Measurements from ENCODE around the gene BTBD1. TPM values are rescaled to one million over a fixed set of nuclear protein-coding genes. Genes with fewer than 3 reads are reported as not detected.
"Not testable (repeated sequence)": the region's sequence is repeated elsewhere in the genome, so short reads cannot be mapped to it uniquely, and the experiment has no call there.

Gene BTBD1
- total RNA-seq, 1 donor from 2014 or later: 155 TPM

DNA sequence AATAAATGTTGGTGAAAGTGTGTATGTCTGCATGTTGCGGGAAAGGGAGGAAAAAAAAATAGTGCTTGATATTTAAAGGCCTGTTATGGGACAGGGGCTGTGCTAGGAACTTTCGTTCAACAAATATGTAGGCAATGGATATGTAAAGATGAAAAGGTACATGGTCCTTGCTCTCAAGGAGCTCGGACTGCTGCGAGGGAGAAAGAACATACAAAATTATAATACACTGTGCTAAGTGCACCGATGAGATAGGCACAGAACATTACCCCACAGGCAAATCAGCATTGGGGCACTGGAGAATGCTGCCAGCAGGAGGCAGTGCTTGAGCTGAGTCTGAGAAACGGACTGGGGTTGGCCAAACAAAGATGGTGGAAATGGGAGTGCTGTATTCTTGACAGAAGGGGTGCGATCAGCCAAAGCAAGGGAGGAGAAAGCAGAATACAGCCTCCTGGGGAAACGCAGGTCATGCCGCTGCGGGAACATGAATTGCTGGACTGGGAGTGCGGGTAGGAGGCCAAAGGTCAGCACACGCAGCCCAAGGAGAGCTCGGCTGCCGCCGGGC lies 56.3 kb downstream of the BTBD1 start:
- DNase-seq (peak; percentile 70), ATAC-seq (peak; percentile 80)
- intact Hi-C loops (cut with micrococcal nuclease): no loop called here

DNA sequence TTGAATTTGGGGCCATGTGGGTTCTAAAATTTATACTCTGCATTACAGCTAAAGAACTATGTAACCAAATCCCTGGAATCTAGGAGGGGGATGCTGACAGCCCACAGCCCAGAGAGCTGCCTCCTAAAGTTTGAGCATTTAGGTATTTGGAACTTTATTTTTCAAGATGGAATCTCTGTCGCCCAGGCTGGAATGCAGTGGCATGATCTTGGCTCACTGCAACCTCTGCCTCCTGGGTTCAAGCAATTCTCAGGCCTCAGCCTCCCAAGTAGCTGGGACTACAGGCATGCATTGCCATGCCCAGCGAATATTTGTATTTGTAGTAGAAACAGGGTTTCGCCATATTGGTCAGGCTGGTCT lies 66.4 kb downstream of the BTBD1 start:
- not testable (repeated sequence) for DNase-seq
- ATAC-seq: peak; percentile 11
- intact Hi-C loops (cut with micrococcal nuclease): loop anchor here (10.0 kb wide), 1 partner anchor 156 kb away; no protein-coding TSS in a partner anchor

DNA sequence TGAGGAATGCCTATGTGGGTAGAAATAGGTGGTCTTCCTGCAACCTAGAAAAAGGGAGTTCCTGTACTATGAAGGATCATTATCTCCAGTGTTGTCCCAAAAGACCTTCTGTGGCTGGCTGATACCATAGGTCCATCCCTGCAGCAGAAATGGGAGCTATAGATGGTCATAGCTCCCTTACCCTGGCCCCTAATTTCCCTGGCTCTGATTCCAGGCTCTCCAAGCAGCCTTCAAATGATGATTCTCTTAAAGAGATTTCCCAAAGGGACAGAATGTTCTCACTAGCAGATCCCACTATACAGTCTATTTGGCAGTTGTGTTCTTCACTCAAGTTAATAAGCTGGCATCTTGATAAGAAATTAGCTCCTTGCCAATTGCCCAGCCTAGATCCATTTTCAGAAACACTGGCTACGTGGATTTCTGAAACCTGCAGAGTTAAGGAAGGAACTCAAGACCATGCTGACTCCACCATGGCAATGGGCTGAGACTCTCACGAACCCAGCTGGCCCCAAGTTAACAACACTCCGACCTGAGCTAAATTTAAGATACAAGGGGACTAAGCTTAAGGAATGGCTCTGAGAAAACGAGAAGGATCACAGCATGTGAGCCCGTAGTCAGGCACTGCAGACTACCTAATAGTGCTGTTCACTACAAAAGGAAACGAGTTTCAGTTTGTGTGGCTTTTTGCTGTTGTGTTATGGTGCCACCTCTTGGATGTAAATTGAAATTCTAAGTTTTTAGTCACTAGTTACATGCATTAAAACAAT lies 67.0 kb downstream of the BTBD1 start:
- ATAC-seq: peak; percentile 85
- intact Hi-C loops (cut with micrococcal nuclease): loop anchor here (10.0 kb wide), 1 partner anchor 155 kb away; no protein-coding TSS in a partner anchor
- DNase-seq: no peak

- intact Hi-C loops (cut with micrococcal nuclease): no loop called here
- ATAC-seq: no peak
- DNase-seq: no peak
These were observed 67.6 kb downstream of the BTBD1 start for GRCh38 chr15:82999426-82999825.

GRCh38 chr15:82995938-82996337 lies 71.1 kb downstream of the BTBD1 start:
- DNase-seq: no peak
- no peak for ATAC-seq
- intact Hi-C loops (cut with micrococcal nuclease): no loop called here

DNA sequence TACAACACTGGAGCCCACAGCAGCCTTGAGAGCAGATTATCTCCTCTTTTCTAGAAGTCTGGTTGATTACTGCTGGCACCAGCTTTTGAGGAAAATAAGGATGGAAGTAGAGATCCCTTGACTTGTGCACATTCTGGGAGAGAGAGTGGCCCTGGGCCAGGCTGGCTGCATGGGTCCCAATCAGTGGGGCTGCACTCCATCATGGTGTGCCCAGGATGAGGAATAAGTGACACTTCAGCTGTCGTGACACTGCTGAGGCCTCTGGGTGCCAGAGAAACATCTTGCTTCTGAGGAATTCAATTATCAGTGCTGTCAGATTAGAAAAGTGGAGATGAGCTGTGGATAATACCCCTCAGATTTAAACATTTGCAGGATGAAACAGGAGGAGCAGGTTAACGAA lies 72.0 kb downstream of the BTBD1 start:
- DNase-seq (no peak), ATAC-seq (no peak)
- intact Hi-C loops (cut with micrococcal nuclease): no loop called here

DNA sequence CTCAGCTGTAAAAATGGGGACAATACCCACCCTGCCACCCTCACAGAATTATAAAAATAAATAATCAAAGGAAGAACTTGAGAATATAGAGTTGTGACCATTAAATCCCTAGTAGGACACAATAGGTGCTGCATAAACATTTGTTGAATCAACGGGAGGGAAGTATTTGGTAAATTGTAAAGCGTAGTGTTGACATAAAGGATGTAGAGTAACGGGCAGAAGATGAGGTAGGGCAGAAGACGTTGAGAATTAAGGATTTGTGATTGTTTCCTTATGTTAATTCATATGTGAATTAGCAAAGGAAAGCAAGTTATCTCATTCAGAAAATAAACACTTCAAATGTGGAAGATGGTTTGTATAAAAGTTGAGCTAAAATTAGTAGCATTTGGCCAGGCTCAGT lies 73.9 kb downstream of the BTBD1 start:
- intact Hi-C loops (cut with micrococcal nuclease): no loop called here
- DNase-seq (no peak), ATAC-seq (no peak)

DNA sequence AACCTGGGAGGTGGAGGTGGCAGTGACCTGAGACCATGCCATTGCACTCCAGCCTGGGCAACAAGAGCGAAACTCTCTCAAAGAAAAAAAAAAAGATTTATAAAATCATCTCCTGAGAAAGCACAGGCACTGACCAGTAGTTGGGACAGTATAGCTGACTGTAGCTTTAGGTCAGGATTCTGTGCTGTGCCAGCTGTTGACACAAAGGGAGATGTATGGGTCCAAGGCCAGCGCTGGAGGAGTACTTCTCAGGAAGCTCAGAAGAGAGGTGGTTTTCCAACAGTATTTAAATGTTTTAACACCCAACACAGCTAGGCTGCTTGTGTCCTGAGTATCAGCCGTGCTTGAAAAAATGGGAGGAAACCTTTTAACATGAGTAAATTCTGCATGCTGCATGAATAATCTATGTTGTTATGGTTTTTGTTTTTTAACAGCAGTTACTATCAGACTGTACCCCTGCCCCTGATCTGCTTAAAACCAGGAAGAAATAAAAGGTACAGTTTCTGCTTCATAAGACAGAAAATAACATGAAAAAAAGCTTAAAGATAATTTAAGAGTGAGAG lies 74.5 kb downstream of the BTBD1 start:
- DNase-seq (no peak), ATAC-seq (no peak)
- intact Hi-C loops (cut with micrococcal nuclease): no loop called here

DNA sequence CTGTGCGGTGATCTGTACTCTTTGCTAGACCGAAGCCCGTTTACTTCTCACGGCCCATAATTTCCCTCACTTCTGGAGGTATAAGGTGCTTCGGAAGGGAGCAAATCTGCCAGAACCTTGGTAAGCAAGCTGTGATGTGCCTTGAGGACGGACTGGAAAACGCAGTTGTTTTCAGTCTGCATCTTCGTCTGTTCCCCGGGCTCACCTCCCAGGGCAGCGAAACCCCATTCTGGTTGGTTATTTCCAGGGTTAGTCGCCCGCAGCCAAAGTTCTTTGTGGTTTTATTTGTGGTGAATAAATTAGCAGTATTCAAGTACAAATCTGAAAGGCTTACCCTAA lies 80.6 kb downstream of the BTBD1 start:
- ATAC-seq (no peak), DNase-seq (no peak)
- intact Hi-C loops (cut with micrococcal nuclease): loop anchor here (10.0 kb wide), 1 partner anchor 122 kb away; no protein-coding TSS in a partner anchor

GRCh38 chr15:82985688-82986441 lies 81.2 kb downstream of the BTBD1 start, which contains the start of gene RAMAC:
Gene RAMAC (plus strand): TSS chr15:82986210. CDS start chr15:82989019, 2,809 bp downstream.
- peak; percentile 98 for ATAC-seq
- intact Hi-C loops (cut with micrococcal nuclease): loop anchor here (10.0 kb wide), 1 partner anchor 121 kb away; no protein-coding TSS in a partner anchor
- peak; percentile 93 for DNase-seq

- DNase-seq (no peak), ATAC-seq (no peak)
- intact Hi-C loops (cut with micrococcal nuclease): loop anchor here (10.0 kb wide), 1 partner anchor 116 kb away; no protein-coding TSS in a partner anchor
These were observed 86.1 kb downstream of the BTBD1 start for GRCh38 chr15:82980981-82981380.

- DNase-seq: no peak
- intact Hi-C loops (cut with micrococcal nuclease): loop anchor here (10.0 kb wide), 1 partner anchor 115 kb away; no protein-coding TSS in a partner anchor
- no peak for ATAC-seq
These were observed 87.3 kb downstream of the BTBD1 start for GRCh38 chr15:82979726-82980125.

- intact Hi-C loops (cut with micrococcal nuclease): no loop called here
- no peak for DNase-seq
These were observed 88.6 kb downstream of the BTBD1 start for GRCh38 chr15:82978438-82978837.

GRCh38 chr15:82977076-82977475 lies 90.0 kb downstream of the BTBD1 start:
- DNase-seq: no peak
- no peak for ATAC-seq
- intact Hi-C loops (cut with micrococcal nuclease): no loop called here

More at GRCh38 chr15:82978438-82978837, 88.6 kb downstream of the BTBD1 start:
- ATAC-seq: no peak

- DNase-seq (no peak), ATAC-seq (no peak)
- intact Hi-C loops (cut with micrococcal nuclease): no loop called here
These were observed 94.1 kb downstream of the BTBD1 start for GRCh38 chr15:82972990-82973389.

DNA sequence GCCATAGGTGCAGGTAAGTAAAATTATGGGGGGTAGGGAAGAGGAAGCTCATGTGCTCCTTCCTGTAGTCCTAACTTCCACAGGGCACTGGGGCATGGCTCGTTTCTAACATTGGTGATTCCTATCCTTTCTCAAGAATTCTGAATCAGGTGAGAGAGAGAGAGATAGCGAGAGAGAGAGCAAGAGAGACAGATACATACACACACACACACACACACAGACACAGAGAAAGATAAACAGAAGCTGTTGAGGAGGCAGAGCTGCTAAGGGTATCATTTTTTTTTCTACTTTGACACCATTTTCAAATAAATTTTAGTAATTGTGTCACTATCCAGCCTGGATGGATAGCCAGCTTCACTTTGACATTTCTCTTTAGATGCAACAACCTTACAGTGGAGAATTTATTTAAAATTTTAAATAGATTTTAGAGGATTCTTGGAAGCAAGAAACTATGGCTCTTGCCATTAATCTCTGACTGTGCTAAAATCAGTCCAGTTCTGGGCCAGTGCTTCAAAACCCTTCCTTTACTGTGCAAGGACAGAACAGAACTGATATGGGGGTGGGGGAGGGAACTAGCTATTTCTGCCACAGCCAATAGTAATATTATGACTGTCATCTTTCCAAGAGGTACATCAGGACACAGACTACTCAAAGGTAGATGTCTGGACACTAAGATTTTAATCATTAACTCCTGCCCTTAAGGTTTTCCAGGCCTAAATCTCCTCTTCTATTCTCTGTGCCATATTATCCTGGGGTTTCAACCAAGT lies 95.7 kb downstream of the BTBD1 start:
- DNase-seq (no peak), ATAC-seq (peak; percentile 79)
- intact Hi-C loops (cut with micrococcal nuclease): no loop called here

DNA sequence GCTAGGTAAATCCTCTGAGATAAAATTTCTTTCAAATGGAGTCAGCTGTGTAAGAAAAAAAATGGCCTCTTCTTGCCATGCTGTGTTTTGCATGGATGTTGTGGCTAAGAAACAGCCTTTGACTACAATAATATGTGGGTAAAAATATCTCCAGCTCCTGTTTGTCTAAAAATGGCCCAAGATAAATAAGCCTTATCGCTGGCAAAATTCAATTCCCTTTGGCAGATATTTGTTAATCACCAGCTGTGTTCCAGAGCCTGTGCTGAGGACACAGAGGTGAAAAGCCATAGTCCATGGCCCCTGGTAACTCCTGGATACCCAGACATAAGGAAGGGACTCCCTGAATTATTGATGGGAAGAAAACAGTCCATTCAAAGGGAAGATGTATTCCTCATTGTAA lies 96.4 kb downstream of the BTBD1 start:
- DNase-seq (no peak), ATAC-seq (peak; percentile 79)
- intact Hi-C loops (cut with micrococcal nuclease): no loop called here

- DNase-seq: no peak
- intact Hi-C loops (cut with micrococcal nuclease): no loop called here
- no peak for ATAC-seq
These were observed 96.9 kb downstream of the BTBD1 start for GRCh38 chr15:82970078-82970686.

GRCh38 chr15:82969353-82969752 lies 97.7 kb downstream of the BTBD1 start:
- no peak for DNase-seq
- ATAC-seq: no peak
- intact Hi-C loops (cut with micrococcal nuclease): no loop called here

All from left ventricle myocardium superior (tissue), 1 donor.